ENCODE measurements around the gene PACRG.

Gene PACRG

GRCh38 chr6:162999575-163000285 is 272.0 kb downstream of the PACRG start:
- Histone ChIP-seq H3K27ac (ENCODE audit: low read depth, low read length, severe bottlenecking) (no peak overlapping the region), H3K9me3 (ENCODE audit: control insufficient read depth, low read length) (peaks cover 4% of the 10 kb centered on the region), H3K4me1 (ENCODE audit: control insufficient read depth, insufficient read depth, low read length, poor library complexity, severe bottlenecking) (no peaks in the 10 kb centered on the region), H3K36me3 (ENCODE audit: control insufficient read depth, insufficient read depth, low read length) (no peaks in the 10 kb centered on the region), H3K4me3 (ENCODE audit: extremely low read depth, insufficient read depth, low read length, poor library complexity, severe bottlenecking) (no peak overlapping the region)
- 92% methylated on average over 2 to 4 of the region's 5 CpGs for WGBS, 2 experiments (ENCODE audit: insufficient coverage in 2 of 2)

- no peaks in the 10 kb centered on the region for H3K36me3 ChIP-seq (ENCODE audit: control insufficient read depth, insufficient read depth, low read length)
- H3K9me3 ChIP-seq (ENCODE audit: control insufficient read depth, low read length), result no peaks in the 10 kb centered on the region
- WGBS, 2 experiments (ENCODE audit: insufficient coverage in 2 of 2), result 100% methylated on average over 1 of the region's 3 CpGs
- H3K4me3 ChIP-seq (ENCODE audit: extremely low read depth, insufficient read depth, low read length, poor library complexity, severe bottlenecking), result no peak overlapping the region
- no peak overlapping the region for H3K27ac ChIP-seq (ENCODE audit: low read depth, low read length, severe bottlenecking)
- H3K4me1 ChIP-seq (ENCODE audit: control insufficient read depth, insufficient read depth, low read length, poor library complexity, severe bottlenecking), result no peaks in the 10 kb centered on the region
These were observed 273.6 kb downstream of the PACRG start for GRCh38 chr6:163001330-163001729.

GRCh38 chr6:163008186-163008585 is 280.4 kb downstream of the PACRG start:
- Histone ChIP-seq H3K9me3 (ENCODE audit: control insufficient read depth, low read length) (no peaks in the 10 kb centered on the region), H3K27ac (ENCODE audit: low read depth, low read length, severe bottlenecking) (no peak overlapping the region), H3K36me3 (ENCODE audit: control insufficient read depth, insufficient read depth, low read length) (no peaks in the 10 kb centered on the region), H3K4me3 (ENCODE audit: extremely low read depth, insufficient read depth, low read length, poor library complexity, severe bottlenecking) (no peak overlapping the region), H3K4me1 (ENCODE audit: control insufficient read depth, insufficient read depth, low read length, poor library complexity, severe bottlenecking) (no peaks in the 10 kb centered on the region)
- WGBS, 2 experiments (ENCODE audit: insufficient coverage in 2 of 2), result 76 to 88% methylated on average over 3 to 5 of the region's 6 CpGs

DNA sequence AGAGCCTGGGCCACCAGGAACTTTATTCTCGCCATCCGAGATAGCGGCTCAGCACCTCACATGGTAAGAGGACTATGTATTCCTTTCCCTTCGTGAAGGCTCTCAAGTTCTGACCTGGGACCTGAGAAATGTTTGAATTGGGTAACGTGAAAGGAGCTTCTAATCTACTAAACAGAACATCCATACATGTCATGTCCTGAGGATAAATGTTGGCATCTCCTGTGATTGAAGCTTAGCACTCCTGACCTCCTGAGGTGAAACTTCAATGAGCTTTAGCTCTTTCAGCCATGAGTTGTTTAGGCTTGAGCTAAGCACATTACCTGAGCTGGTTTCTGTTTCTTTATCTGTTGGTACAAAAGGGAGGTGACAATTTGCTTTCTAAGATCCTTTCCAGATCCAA is 280.9 kb downstream of the PACRG start:
- WGBS, 2 experiments (ENCODE audit: insufficient coverage in 2 of 2), result 93 to 97% methylated on average over 3 to 5 of the region's 5 CpGs
- H3K27ac ChIP-seq (ENCODE audit: low read depth, low read length, severe bottlenecking), result no peak overlapping the region
- H3K4me1 ChIP-seq (ENCODE audit: control insufficient read depth, insufficient read depth, low read length, poor library complexity, severe bottlenecking), result no peaks in the 10 kb centered on the region
- no peaks in the 10 kb centered on the region for H3K9me3 ChIP-seq (ENCODE audit: control insufficient read depth, low read length)
- no peak overlapping the region for H3K4me3 ChIP-seq (ENCODE audit: extremely low read depth, insufficient read depth, low read length, poor library complexity, severe bottlenecking)
- no peaks in the 10 kb centered on the region for H3K36me3 ChIP-seq (ENCODE audit: control insufficient read depth, insufficient read depth, low read length)

DNA sequence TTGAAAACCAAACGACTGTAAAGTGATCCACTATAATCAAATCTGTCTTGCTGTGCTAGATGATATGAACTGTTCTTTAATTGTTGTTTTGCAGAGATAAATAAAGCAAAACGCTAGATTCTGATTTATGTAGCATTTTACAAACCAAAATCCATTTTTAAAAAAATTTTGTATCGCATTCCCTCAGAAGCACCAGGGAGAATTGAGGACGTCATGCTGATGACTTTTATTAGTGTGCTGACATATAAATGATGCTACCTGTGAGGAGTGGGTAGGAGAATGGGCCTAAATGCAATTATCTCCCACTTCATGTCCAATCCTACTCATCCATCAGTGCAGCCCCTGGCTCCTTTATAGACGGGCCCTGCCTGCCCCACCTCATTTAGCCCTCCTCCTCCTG is 282.4 kb downstream of the PACRG start:
- 63 to 82% methylated on average over 1 of the region's 5 CpGs for WGBS, 2 experiments (ENCODE audit: insufficient coverage in 2 of 2)

DNA sequence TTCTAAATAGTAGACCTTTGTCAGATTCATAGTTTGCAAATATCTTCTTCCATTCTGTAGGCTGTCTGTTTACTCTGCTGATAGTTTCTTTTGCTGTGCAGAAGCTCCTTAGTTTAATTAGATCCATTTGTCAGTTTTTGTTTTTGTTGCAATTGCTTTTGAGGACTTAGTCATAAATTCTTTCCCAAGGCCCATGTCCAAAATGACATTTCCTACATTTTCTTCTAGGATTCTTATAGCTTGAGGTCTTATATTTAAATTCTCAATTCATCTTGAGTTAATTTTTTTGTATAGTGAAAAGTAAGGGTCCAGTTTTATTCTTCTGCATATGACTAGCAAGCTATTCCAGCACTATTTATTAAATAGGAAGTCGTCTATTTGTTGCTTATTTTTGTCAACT is 287.0 kb downstream of the PACRG start:
- H3K36me3 ChIP-seq (ENCODE audit: control insufficient read depth, insufficient read depth, low read length), result no peaks in the 10 kb centered on the region
- no peak overlapping the region for H3K27ac ChIP-seq (ENCODE audit: low read depth, low read length, severe bottlenecking)
- no peaks in the 10 kb centered on the region for H3K4me1 ChIP-seq (ENCODE audit: control insufficient read depth, insufficient read depth, low read length, poor library complexity, severe bottlenecking)
- H3K4me3 ChIP-seq (ENCODE audit: extremely low read depth, insufficient read depth, low read length, poor library complexity, severe bottlenecking), result no peak overlapping the region
- no peaks in the 10 kb centered on the region for H3K9me3 ChIP-seq (ENCODE audit: control insufficient read depth, low read length)
- 80% methylated on average over 1 of the region's 1 CpG; no CpG with 5 or more reads in 1 of the 2 experiments for WGBS, 2 experiments (ENCODE audit: insufficient coverage in 2 of 2)

More for the DNA sequence above, 282.4 kb downstream of the PACRG start:
- no peaks in the 10 kb centered on the region for H3K4me1 ChIP-seq (ENCODE audit: control insufficient read depth, insufficient read depth, low read length, poor library complexity, severe bottlenecking)
- H3K27ac ChIP-seq (ENCODE audit: low read depth, low read length, severe bottlenecking), result no peak overlapping the region
- H3K4me3 ChIP-seq (ENCODE audit: extremely low read depth, insufficient read depth, low read length, poor library complexity, severe bottlenecking), result no peak overlapping the region
- H3K36me3 ChIP-seq (ENCODE audit: control insufficient read depth, insufficient read depth, low read length), result no peaks in the 10 kb centered on the region
- no peaks in the 10 kb centered on the region for H3K9me3 ChIP-seq (ENCODE audit: control insufficient read depth, low read length)

GRCh38 chr6:163017801-163018200 is 290.0 kb downstream of the PACRG start:
- H3K36me3 ChIP-seq (ENCODE audit: control insufficient read depth, insufficient read depth, low read length), result no peaks in the 10 kb centered on the region
- H3K27ac ChIP-seq (ENCODE audit: low read depth, low read length, severe bottlenecking), result no peak overlapping the region
- no peaks in the 10 kb centered on the region for H3K4me1 ChIP-seq (ENCODE audit: control insufficient read depth, insufficient read depth, low read length, poor library complexity, severe bottlenecking)
- H3K9me3 ChIP-seq (ENCODE audit: control insufficient read depth, low read length), result no peaks in the 10 kb centered on the region
- H3K4me3 ChIP-seq (ENCODE audit: extremely low read depth, insufficient read depth, low read length, poor library complexity, severe bottlenecking), result no peak overlapping the region
- 100% methylated on average over 1 of the region's 1 CpG for WGBS, 2 experiments (ENCODE audit: insufficient coverage in 2 of 2)

DNA sequence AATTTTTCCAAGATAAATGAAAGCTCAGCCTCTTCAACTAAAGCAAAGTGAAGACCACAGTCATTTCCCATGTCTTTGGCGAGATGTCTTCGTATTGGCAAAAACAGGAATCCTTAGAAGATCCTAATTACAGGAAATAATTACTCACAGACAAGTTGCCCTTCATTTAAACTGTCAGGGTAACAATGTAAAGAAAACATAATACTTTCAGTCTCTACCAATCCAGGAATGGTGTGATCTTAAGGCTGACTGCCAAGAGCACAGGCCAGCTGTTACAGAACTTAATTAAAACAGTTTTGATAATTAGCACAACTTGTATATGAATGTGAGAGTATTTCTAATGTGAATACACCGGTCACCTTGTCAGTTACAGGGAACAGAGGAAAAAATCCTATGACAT is 292.2 kb downstream of the PACRG start:
- 93% methylated on average over 2 of the region's 3 CpGs; no CpG with 5 or more reads in 1 of the 2 experiments for WGBS, 2 experiments (ENCODE audit: insufficient coverage in 2 of 2)
- H3K9me3 ChIP-seq (ENCODE audit: control insufficient read depth, low read length), result no peaks in the 10 kb centered on the region
- no peaks in the 10 kb centered on the region for H3K36me3 ChIP-seq (ENCODE audit: control insufficient read depth, insufficient read depth, low read length)

DNA sequence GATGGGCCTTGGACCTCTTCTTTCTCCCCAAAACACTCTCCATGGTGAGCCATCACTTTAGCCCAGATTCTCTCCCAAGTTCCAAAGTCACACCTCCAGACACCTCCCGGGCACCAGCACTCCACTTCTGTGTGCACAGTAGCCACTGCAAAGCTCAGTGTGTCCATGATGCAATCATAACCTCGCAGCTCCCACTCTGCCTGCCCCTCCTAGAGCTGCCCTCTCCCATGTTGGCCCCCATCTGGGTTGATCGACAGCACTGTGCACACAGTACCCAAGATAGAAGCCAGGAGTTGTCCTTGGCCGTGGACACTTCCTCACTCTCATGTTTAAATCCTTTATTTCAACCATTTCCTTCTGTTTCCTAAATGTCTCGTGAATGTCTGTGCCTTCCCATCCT is 293.3 kb downstream of the PACRG start:
- H3K27ac ChIP-seq (ENCODE audit: low read depth, low read length, severe bottlenecking), result no peak overlapping the region
- H3K36me3 ChIP-seq (ENCODE audit: control insufficient read depth, insufficient read depth, low read length), result no peaks in the 10 kb centered on the region
- H3K9me3 ChIP-seq (ENCODE audit: control insufficient read depth, low read length), result no peaks in the 10 kb centered on the region
- no peak overlapping the region for H3K4me3 ChIP-seq (ENCODE audit: extremely low read depth, insufficient read depth, low read length, poor library complexity, severe bottlenecking)
- H3K4me1 ChIP-seq (ENCODE audit: control insufficient read depth, insufficient read depth, low read length, poor library complexity, severe bottlenecking), result no peaks in the 10 kb centered on the region
- 88 to 94% methylated on average over 5 of the region's 5 CpGs for WGBS, 2 experiments (ENCODE audit: insufficient coverage in 2 of 2)

More for the DNA sequence above, 292.2 kb downstream of the PACRG start:
- no peak overlapping the region for H3K4me3 ChIP-seq (ENCODE audit: extremely low read depth, insufficient read depth, low read length, poor library complexity, severe bottlenecking)
- H3K4me1 ChIP-seq (ENCODE audit: control insufficient read depth, insufficient read depth, low read length, poor library complexity, severe bottlenecking), result no peaks in the 10 kb centered on the region
- no peak overlapping the region for H3K27ac ChIP-seq (ENCODE audit: low read depth, low read length, severe bottlenecking)

DNA sequence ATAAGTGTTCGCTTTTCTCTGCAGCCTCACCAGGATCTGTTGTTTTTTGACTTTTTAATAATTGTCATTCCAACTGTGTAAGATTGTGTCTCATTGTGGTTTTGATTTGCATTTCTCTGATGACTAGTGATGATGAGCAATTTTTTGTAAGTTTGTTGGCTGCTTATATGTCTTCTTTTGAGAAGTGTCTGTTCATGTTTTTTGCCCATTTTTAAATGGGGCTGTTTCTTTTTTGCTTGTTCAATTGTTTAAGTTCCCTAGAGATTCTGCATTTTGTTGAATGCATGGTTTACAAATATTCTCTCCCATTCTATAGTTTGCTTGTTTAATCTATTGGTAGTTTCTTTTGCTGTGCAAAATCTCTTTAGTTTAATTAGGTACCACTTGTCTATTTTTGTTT is 295.9 kb downstream of the PACRG start:
- Histone ChIP-seq H3K4me1 (ENCODE audit: control insufficient read depth, insufficient read depth, low read length, poor library complexity, severe bottlenecking) (no peaks in the 10 kb centered on the region), H3K36me3 (ENCODE audit: control insufficient read depth, insufficient read depth, low read length) (no peaks in the 10 kb centered on the region), H3K27ac (ENCODE audit: low read depth, low read length, severe bottlenecking) (no peak overlapping the region), H3K4me3 (ENCODE audit: extremely low read depth, insufficient read depth, low read length, poor library complexity, severe bottlenecking) (no peak overlapping the region), H3K9me3 (ENCODE audit: control insufficient read depth, low read length) (no peaks in the 10 kb centered on the region)
- 100% methylated on average over 1 of the region's 1 CpG; no CpG with 5 or more reads in 1 of the 2 experiments for WGBS, 2 experiments (ENCODE audit: insufficient coverage in 2 of 2)

DNA sequence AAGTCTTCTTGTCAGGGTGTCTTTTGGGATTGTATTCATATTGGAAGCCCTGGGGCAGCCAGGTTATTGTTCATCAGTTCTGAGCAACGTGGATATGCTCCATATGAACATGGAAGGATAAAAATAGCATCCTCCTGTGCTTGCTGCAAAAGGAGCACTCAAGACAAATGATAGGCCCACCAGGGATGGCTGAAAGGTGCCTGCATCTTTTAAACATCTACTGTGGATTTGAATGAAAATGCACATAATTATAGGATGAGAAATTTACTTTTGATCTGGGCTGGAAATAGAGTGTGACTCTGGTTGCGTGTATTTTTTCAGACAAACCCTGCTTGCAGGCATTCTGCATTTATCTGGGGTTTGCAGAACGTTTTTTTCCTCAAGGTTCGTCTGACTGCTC is 299.1 kb downstream of the PACRG start:
- WGBS, 2 experiments (ENCODE audit: insufficient coverage in 2 of 2), result 90 to 93% methylated on average over 2 to 3 of the region's 4 CpGs
- no peak overlapping the region for H3K4me3 ChIP-seq (ENCODE audit: extremely low read depth, insufficient read depth, low read length, poor library complexity, severe bottlenecking)
- peaks cover 5% of the 10 kb centered on the region for H3K9me3 ChIP-seq (ENCODE audit: control insufficient read depth, low read length)
- H3K27ac ChIP-seq (ENCODE audit: low read depth, low read length, severe bottlenecking), result no peak overlapping the region
- no peaks in the 10 kb centered on the region for H3K36me3 ChIP-seq (ENCODE audit: control insufficient read depth, insufficient read depth, low read length)
- H3K4me1 ChIP-seq (ENCODE audit: control insufficient read depth, insufficient read depth, low read length, poor library complexity, severe bottlenecking), result no peaks in the 10 kb centered on the region

Measured in mesodermal cell (in vitro differentiated cells).